ENCODE data around the gene DAPK2.

The DAPK2 gene

DNA sequence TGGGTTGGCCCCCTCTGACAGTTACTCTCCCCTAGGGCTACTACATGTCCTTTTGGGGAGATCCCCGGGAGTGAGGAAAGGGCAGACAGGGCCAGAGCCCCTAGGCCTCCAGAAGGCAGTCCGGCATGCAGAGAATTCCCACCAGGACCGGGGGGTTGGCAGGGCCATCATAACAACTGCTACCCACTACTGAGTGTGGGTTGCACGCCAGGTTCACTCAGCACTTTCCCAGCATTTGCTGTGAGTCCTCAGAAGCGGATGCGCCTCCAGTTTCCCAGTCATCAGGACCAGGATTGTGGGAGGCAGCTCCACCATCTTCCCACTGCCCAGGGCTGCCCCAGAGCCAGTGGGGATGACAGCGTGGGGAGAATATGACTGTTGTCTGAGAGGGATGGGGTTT lies 161.3 kb downstream of the DAPK2 start:
- POLR2A ChIA-PET: no interaction called here
- CTCF ChIA-PET: no interaction called here
- no peak for DNase-seq (ENCODE audit: extremely low spot score)

DNA sequence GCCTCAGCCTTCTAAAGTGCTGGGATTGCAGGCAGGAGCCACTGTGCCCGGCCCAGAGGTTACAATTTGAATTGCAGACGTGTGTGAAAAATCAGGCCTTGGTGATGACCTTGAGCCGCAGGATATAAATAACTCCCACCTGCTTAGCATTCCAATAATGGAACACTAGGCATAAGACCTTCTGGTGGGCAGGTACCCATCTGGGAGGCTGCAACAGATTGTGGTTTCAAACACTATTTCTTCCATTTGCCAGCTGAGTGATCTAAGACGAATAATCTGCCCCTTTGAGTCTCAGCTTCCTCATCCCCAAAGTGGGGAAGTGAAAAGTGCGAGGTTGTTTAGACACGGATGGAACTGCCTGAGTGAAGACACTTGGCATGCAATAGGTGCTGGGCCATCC lies 164.9 kb downstream of the DAPK2 start:
- TF ChIP-seq ARNT (IDR thresholded peaks at IDR 0.05) (no peak), FOXA1 (IDR thresholded peaks at IDR 0.05) (no peak), FOXK2 (IDR thresholded peaks at IDR 0.05) (no peak), LEF1 (IDR thresholded peaks at IDR 0.05; ENCODE audit: borderline replicate concordance) (no peak), CTBP1 (IDR thresholded peaks at IDR 0.05; ENCODE audit: borderline replicate concordance) (no peak), NFRKB (IDR thresholded peaks at IDR 0.05) (no peak), SUZ12 (IDR thresholded peaks at IDR 0.05) (no peak), BHLHE40 (IDR thresholded peaks at IDR 0.05; ENCODE audit: borderline replicate concordance) (no peak), HDGF (IDR thresholded peaks at IDR 0.05; ENCODE audit: borderline replicate concordance) (no peak), ZNF384 (IDR thresholded peaks at IDR 0.05) (no peak), ELF4 (IDR thresholded peaks at IDR 0.05) (no peak)
- TF ChIP-seq, protein P1, sequence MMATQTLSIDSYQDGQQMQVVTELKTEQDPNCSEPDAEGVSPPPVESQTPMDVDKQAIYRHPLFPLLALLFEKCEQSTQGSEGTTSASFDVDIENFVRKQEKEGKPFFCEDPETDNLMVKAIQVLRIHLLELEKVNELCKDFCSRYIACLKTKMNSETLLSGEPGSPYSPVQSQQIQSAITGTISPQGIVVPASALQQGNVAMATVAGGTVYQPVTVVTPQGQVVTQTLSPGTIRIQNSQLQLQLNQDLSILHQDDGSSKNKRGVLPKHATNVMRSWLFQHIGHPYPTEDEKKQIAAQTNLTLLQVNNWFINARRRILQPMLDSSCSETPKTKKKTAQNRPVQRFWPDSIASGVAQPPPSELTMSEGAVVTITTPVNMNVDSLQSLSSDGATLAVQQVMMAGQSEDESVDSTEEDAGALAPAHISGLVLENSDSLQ (IDR thresholded peaks at IDR 0.05): no peak
- POLR2A ChIA-PET: no interaction called here
- CTCF ChIA-PET: no interaction called here
- no peak for DNase-seq (ENCODE audit: extremely low spot score)

More for the DNA sequence above, 161.3 kb downstream of the DAPK2 start:
- TF ChIP-seq, protein P1 (IDR thresholded peaks at IDR 0.05): no peak
- TF ChIP-seq ZNF384 (IDR thresholded peaks at IDR 0.05) (no peak), FOXA1 (IDR thresholded peaks at IDR 0.05) (no peak), TARDBP (IDR thresholded peaks at IDR 0.05) (no peak), SUZ12 (IDR thresholded peaks at IDR 0.05) (no peak), HDGF (IDR thresholded peaks at IDR 0.05; ENCODE audit: borderline replicate concordance) (no peak), ELF4 (IDR thresholded peaks at IDR 0.05) (no peak), ARNT (IDR thresholded peaks at IDR 0.05) (no peak), FOXK2 (IDR thresholded peaks at IDR 0.05) (no peak), CTBP1 (IDR thresholded peaks at IDR 0.05; ENCODE audit: borderline replicate concordance) (no peak), FOXM1 (IDR thresholded peaks at IDR 0.05; ENCODE audit: borderline replicate concordance) (no peak), LEF1 (IDR thresholded peaks at IDR 0.05; ENCODE audit: borderline replicate concordance) (no peak), SP1 (IDR thresholded peaks at IDR 0.05) (no peak), NFRKB (IDR thresholded peaks at IDR 0.05) (no peak)

DNA sequence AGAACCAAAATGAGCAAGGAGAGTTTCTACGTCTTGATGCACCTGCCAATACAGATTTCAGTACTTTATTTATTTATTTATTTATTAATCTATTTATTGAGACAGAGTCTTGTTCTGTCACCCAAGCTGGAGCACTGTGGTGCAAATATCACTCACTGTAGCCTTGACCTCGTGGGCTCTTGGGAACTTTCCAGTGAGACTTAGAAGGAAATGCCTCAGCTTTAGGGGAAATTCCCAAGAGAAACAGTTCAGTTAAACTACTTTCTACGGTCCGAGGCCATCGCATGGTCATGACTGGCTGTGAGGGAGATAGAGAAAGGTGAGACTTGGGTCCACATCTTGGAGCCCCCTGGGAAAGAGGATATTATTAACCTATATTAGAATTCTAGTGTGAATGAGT lies 165.5 kb downstream of the DAPK2 start:
- CTCF ChIA-PET: no interaction called here

DNA sequence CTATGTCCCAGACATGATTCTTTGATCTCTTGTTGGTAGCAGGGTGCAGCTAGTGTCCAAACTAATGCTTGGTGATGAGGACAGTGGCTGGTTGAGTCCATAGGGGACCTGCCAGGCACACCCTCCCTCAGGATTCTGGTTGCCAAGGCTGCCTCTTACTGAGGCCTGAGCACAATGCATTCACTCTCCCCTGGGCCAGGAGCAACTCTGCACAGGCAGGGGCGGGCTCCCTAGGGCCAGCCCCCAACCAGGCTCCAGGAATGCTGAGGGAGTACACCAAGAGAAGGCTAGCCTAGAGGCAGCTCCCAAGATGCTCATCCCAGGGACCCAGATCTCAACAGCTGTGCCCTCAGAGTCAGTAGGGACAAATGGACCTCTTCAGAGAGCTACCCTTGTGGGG lies 166.3 kb downstream of the DAPK2 start:
- TF ChIP-seq FOXA1 (IDR thresholded peaks at IDR 0.05) (no peak), BHLHE40 (IDR thresholded peaks at IDR 0.05; ENCODE audit: borderline replicate concordance) (no peak), ARNT (IDR thresholded peaks at IDR 0.05) (no peak), FOXK2 (IDR thresholded peaks at IDR 0.05) (no peak), LEF1 (IDR thresholded peaks at IDR 0.05; ENCODE audit: borderline replicate concordance) (no peak), CTBP1 (IDR thresholded peaks at IDR 0.05; ENCODE audit: borderline replicate concordance) (no peak), TARDBP (IDR thresholded peaks at IDR 0.05) (no peak), NFRKB (IDR thresholded peaks at IDR 0.05) (no peak), ZNF384 (IDR thresholded peaks at IDR 0.05) (no peak), HDGF (IDR thresholded peaks at IDR 0.05; ENCODE audit: borderline replicate concordance) (no peak), SP1 (IDR thresholded peaks at IDR 0.05) (no peak), L3MBTL2 (conservative IDR thresholded peaks at IDR 0.05) (no peak), FOXM1 (IDR thresholded peaks at IDR 0.05; ENCODE audit: borderline replicate concordance) (no peak), SUZ12 (IDR thresholded peaks at IDR 0.05) (no peak), ELF4 (IDR thresholded peaks at IDR 0.05) (no peak)
- TF ChIP-seq, protein P1 (IDR thresholded peaks at IDR 0.05): no peak
- no peak for DNase-seq (ENCODE audit: extremely low spot score)
- ChIA-PET CTCF (no interaction called here), POLR2A (no interaction called here)

More for the DNA sequence above, 165.5 kb downstream of the DAPK2 start:
- POLR2A ChIA-PET: no interaction called here
- TF ChIP-seq LEF1 (IDR thresholded peaks at IDR 0.05; ENCODE audit: borderline replicate concordance): no peak
- no peak for DNase-seq (ENCODE audit: extremely low spot score)

DNA sequence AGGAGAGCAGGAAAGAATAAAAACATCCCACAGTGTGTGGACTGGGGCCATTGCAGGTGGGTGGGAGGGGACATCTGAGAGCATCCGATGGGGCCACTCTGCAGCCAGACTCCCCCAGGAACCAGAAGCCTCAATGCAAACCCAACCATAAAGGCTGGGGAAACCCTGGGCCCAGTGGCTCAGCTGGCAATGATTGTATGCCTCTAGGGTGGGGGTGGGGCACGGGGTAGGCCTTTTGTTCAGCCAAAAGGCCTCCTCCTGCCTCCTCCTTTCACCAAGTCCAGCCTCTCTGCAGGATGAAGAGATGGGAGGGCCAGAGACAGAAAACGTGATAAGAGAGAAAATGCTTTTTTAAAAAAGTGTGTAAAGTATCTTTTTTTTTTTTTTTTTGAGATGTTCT lies 167.1 kb downstream of the DAPK2 start:
- CTCF ChIA-PET: no interaction called here
- POLR2A ChIA-PET: no interaction called here
- DNase-seq (ENCODE audit: extremely low spot score): no peak
- no peak for TF ChIP-seq NFRKB (IDR thresholded peaks at IDR 0.05)
- no peak for TF ChIP-seq BHLHE40 (IDR thresholded peaks at IDR 0.05; ENCODE audit: borderline replicate concordance)
- no peak for TF ChIP-seq ARNT (IDR thresholded peaks at IDR 0.05)
- TF ChIP-seq LEF1 (IDR thresholded peaks at IDR 0.05; ENCODE audit: borderline replicate concordance): no peak
- no peak for TF ChIP-seq SUZ12 (IDR thresholded peaks at IDR 0.05)
- TF ChIP-seq TARDBP (IDR thresholded peaks at IDR 0.05): no peak
- no peak for TF ChIP-seq FOXA1 (IDR thresholded peaks at IDR 0.05)
- no peak for TF ChIP-seq HDGF (IDR thresholded peaks at IDR 0.05; ENCODE audit: borderline replicate concordance)
- TF ChIP-seq ZNF384 (IDR thresholded peaks at IDR 0.05): no peak
- TF ChIP-seq CTBP1 (IDR thresholded peaks at IDR 0.05; ENCODE audit: borderline replicate concordance): no peak
- no peak for TF ChIP-seq FOXK2 (IDR thresholded peaks at IDR 0.05)
- TF ChIP-seq FOXM1 (IDR thresholded peaks at IDR 0.05; ENCODE audit: borderline replicate concordance): no peak

DNA sequence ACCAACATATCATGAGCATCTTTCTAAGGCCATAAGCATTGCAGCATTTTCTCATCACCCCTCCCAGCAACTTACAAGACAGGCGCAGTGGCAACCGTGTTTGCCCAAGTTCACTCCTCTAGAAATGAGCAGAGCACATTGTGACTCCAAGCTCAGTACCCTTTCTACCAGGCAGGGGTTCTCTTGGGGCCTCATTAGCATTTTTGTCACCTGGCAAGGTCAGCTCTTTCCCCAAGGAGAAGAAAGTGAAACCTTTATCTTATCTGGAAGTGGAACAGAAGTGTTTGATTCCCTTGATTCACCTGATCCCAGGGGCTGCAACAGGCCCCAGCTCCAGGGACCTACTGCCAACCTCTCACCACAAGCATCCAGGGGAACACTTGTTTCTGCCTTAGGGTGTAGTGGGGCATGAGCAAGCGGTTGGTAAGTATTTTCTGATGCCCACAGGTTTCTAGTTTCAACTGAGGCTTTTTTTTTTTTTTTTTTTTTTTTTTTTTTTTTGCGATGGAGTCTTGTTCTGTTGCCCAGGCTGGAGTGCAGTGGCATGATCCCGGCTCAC lies 168.5 kb downstream of the DAPK2 start:
- TF ChIP-seq ZNF384 (IDR thresholded peaks at IDR 0.05) (no peak), ARNT (IDR thresholded peaks at IDR 0.05) (no peak), L3MBTL2 (conservative IDR thresholded peaks at IDR 0.05) (no peak), BHLHE40 (IDR thresholded peaks at IDR 0.05; ENCODE audit: borderline replicate concordance) (no peak), SP1 (IDR thresholded peaks at IDR 0.05) (no peak), FOXM1 (IDR thresholded peaks at IDR 0.05; ENCODE audit: borderline replicate concordance) (no peak), CTBP1 (IDR thresholded peaks at IDR 0.05; ENCODE audit: borderline replicate concordance) (no peak), LEF1 (IDR thresholded peaks at IDR 0.05; ENCODE audit: borderline replicate concordance) (no peak), TARDBP (IDR thresholded peaks at IDR 0.05) (no peak), ELF4 (IDR thresholded peaks at IDR 0.05) (no peak), HDGF (IDR thresholded peaks at IDR 0.05; ENCODE audit: borderline replicate concordance) (no peak), FOXA1 (IDR thresholded peaks at IDR 0.05) (no peak), NFRKB (IDR thresholded peaks at IDR 0.05) (no peak)
- no peak for DNase-seq (ENCODE audit: extremely low spot score)
- CTCF ChIA-PET: no interaction called here
- POLR2A ChIA-PET: no interaction called here

All from HEK293T (cell line).